ENCODE measurements around the gene SLC12A1.

SLC12A1 gene

GRCh38 chr15:48267766-48268165, 61.7 kb downstream of the SLC12A1 start:
- H3K4me1 Mint-ChIP-seq (ENCODE audit: low read depth) = no peaks in the 10 kb centered on the region
- H3K27me3 Mint-ChIP-seq (ENCODE audit: low read depth) = peaks cover 13% of the 10 kb centered on the region
- H3K9me3 Mint-ChIP-seq = no peaks in the 10 kb centered on the region
- H3K27ac Mint-ChIP-seq = no peak overlapping the region
- H3K36me3 Mint-ChIP-seq (ENCODE audit: low read depth) = no peaks in the 10 kb centered on the region
- H3K4me3 Mint-ChIP-seq = no peak overlapping the region

DNA sequence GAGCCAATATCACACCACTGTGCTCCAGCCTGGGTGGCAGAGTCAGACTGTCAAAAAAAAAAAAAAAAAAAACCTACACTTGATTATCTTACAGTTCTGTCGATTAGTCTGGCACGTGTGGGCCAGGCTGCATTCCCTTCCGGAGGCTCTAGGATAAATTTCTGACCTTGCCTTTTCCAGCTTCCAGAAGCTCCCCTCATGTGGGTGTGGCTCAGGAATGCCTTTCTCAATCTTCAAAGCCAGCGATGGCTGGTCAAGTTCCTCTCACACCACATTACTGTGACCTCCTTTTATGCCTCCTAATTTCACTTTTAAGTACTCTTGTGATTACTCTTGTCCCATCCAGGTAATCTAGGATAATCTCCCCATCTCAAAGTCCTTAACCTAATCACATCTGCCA, 66.9 kb downstream of the SLC12A1 start:
- Mint-ChIP-seq H3K27me3 (ENCODE audit: low read depth) (peaks cover 2% of the 10 kb centered on the region), H3K9me3 (no peaks in the 10 kb centered on the region), H3K36me3 (ENCODE audit: low read depth) (no peaks in the 10 kb centered on the region), H3K27ac (no peak overlapping the region), H3K4me1 (ENCODE audit: low read depth) (no peaks in the 10 kb centered on the region), H3K4me3 (no peak overlapping the region)

DNA sequence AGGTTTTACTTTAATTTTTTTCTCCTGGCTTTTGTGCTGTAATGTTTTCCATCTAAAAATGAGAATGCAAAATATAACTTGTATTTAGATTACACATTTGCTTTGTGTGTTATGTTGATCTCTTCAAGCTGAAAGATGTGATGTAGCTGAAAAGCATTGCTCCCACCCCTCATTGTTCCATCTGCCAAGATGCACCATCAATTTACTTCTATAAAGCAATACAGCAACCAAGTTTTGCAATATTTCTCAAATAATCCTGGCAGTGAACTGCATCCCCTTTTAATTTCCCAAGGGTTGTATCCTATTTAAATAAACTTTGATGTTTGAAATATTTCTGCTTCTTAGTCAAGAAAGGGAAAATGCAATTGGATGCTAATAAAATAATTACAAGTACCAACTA, 72.6 kb downstream of the SLC12A1 start:
- H3K27ac Mint-ChIP-seq = no peak overlapping the region
- peaks cover 5% of the 10 kb centered on the region for H3K27me3 Mint-ChIP-seq (ENCODE audit: low read depth)
- H3K4me1 Mint-ChIP-seq (ENCODE audit: low read depth) = no peaks in the 10 kb centered on the region
- no peak overlapping the region for H3K4me3 Mint-ChIP-seq
- no peaks in the 10 kb centered on the region for H3K36me3 Mint-ChIP-seq (ENCODE audit: low read depth)
- no peaks in the 10 kb centered on the region for H3K9me3 Mint-ChIP-seq

DNA sequence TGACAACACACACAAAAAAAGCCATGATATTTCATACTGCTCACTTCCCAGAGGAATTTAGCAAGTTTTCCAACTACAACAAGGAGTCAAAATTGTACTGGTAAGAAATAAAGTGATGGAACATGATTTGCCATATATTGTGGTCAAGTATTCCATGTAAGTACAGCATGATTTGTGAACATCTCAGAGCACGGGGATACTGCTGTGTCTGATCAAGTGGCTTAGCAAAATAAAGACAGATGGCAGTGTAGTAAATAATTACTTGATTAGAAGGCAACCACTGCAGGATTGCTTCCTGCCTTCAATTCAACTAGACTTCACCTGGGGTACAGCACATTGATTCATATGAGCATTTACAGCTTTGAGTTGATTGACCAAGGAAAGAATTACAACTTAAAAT, 73.5 kb downstream of the SLC12A1 start:
- Mint-ChIP-seq H3K9me3 (no peaks in the 10 kb centered on the region), H3K4me3 (no peak overlapping the region), H3K27ac (no peak overlapping the region), H3K4me1 (ENCODE audit: low read depth) (no peaks in the 10 kb centered on the region), H3K36me3 (ENCODE audit: low read depth) (no peaks in the 10 kb centered on the region), H3K27me3 (ENCODE audit: low read depth) (peaks cover 11% of the 10 kb centered on the region)

GRCh38 chr15:48281674-48282073, 75.6 kb downstream of the SLC12A1 start:
- Mint-ChIP-seq H3K4me1 (ENCODE audit: low read depth) (peaks cover 7% of the 10 kb centered on the region), H3K9me3 (no peaks in the 10 kb centered on the region), H3K4me3 (no peak overlapping the region), H3K27me3 (ENCODE audit: low read depth) (peaks cover 12% of the 10 kb centered on the region), H3K36me3 (ENCODE audit: low read depth) (no peaks in the 10 kb centered on the region), H3K27ac (no peak overlapping the region)

- Mint-ChIP-seq H3K4me3 (no peak overlapping the region), H3K4me1 (ENCODE audit: low read depth) (peaks cover 7% of the 10 kb centered on the region), H3K27ac (no peak overlapping the region), H3K9me3 (no peaks in the 10 kb centered on the region), H3K36me3 (ENCODE audit: low read depth) (no peaks in the 10 kb centered on the region), H3K27me3 (ENCODE audit: low read depth) (peaks cover 12% of the 10 kb centered on the region)
Observed at GRCh38 chr15:48282216-48282615, 76.1 kb downstream of the SLC12A1 start.

GRCh38 chr15:48283396-48284145, 77.5 kb downstream of the SLC12A1 start:
- H3K27ac Mint-ChIP-seq = no peak overlapping the region
- no peaks in the 10 kb centered on the region for H3K9me3 Mint-ChIP-seq
- H3K27me3 Mint-ChIP-seq (ENCODE audit: low read depth) = peaks cover 12% of the 10 kb centered on the region

DNA sequence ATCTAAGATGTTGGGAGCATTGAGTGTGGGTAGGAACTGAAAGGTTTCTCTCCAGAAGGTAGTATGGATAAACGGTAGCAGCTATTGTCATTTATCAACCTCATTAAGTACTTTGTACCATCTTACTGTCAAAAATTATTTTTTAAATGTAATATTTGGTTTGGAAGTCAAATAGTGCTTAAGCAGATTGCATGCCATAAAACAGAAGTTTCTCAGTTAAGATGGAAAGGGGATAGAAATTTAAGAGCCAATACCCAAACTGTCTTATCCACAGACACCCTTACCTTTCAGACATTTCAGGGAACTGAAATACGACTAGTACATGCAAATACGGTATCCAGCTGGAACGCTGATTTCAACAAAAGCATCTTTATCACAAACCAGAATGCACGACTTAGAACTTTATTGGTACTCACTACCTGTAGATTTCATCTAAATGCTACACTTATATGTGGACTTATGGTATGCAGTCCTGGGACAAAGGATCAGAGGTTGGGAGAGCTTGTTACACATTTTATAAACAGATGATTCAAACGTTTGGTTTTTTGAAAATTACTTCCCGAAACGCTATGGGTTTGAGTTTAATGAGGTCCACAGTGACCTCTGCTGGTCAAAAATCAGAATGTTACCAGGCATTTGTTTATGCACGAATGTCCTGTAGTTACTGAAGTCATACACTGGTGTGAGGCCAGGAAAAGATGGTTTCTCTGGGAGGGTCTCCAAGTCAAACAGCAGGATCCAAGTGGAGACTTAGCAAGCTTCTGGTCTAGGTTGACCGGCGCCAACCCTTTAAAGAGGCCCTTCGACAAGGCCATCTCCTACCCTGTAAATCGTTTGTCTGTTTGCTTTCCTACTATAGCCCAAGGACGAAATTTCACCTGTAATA, 79.5 kb downstream of the SLC12A1 start:
- Mint-ChIP-seq H3K4me3 (peak overlapping the region; percentile 61), H3K9me3 (no peaks in the 10 kb centered on the region), H3K36me3 (ENCODE audit: low read depth) (no peaks in the 10 kb centered on the region), H3K4me1 (ENCODE audit: low read depth) (peaks cover 7% of the 10 kb centered on the region), H3K27me3 (ENCODE audit: low read depth) (peaks cover 12% of the 10 kb centered on the region), H3K27ac (no peak overlapping the region)

More at GRCh38 chr15:48283396-48284145, 77.5 kb downstream of the SLC12A1 start:
- H3K4me3 Mint-ChIP-seq = no peak overlapping the region
- peaks cover 7% of the 10 kb centered on the region for H3K4me1 Mint-ChIP-seq (ENCODE audit: low read depth)
- no peaks in the 10 kb centered on the region for H3K36me3 Mint-ChIP-seq (ENCODE audit: low read depth)

- H3K36me3 Mint-ChIP-seq (ENCODE audit: low read depth) = no peaks in the 10 kb centered on the region
- H3K9me3 Mint-ChIP-seq = no peaks in the 10 kb centered on the region
- H3K27ac Mint-ChIP-seq = no peak overlapping the region
- H3K27me3 Mint-ChIP-seq (ENCODE audit: low read depth) = peaks cover under 1% of the 10 kb centered on the region
- peaks cover 7% of the 10 kb centered on the region for H3K4me1 Mint-ChIP-seq (ENCODE audit: low read depth)
- H3K4me3 Mint-ChIP-seq = no peak overlapping the region
Observed at GRCh38 chr15:48289628-48290027, 83.5 kb downstream of the SLC12A1 start.

DNA sequence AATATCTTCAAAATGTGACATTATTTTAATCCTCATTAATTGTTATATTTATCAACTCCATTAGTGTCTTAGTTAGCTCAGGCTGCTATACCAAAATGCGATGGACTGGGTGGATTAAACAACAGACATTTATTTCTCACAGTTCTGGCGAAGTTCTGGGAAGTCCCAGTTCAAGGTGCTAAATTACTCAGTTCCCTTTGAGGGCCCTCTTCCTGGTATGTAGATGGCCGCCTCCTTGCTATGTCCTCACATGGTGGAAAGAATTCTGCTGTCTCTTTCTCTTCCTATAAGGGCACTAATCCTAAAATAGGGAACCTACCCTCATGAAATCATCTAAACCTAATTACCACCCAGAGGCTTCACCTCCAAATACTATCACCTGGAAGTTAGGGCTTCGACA, 86.4 kb downstream of the SLC12A1 start:
- Mint-ChIP-seq H3K36me3 (ENCODE audit: low read depth) (no peaks in the 10 kb centered on the region), H3K4me1 (ENCODE audit: low read depth) (no peaks in the 10 kb centered on the region), H3K27me3 (ENCODE audit: low read depth) (peaks cover 3% of the 10 kb centered on the region), H3K27ac (no peak overlapping the region), H3K4me3 (no peak overlapping the region), H3K9me3 (no peaks in the 10 kb centered on the region)

DNA sequence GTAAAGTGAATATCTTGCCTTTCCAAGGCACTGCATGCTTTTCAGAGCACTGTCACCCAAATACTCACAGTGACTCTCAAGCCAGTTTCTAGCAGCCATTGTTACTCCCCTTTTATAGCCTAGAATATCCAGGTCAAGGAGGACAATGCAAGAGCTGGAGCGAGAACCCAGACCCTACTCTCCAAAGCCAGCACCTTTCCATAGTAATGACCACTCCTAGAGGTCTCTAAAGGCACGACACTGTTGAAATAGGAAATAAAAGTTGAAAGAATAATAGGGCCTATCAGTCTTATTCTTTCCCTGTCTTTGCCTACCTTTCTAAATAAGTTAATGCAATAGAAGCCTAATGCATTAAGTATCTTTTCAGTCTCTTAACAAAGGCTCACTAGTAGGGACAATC, 91.6 kb downstream of the SLC12A1 start:
- Mint-ChIP-seq H3K27me3 (ENCODE audit: low read depth) (peaks cover 3% of the 10 kb centered on the region), H3K27ac (no peak overlapping the region), H3K36me3 (ENCODE audit: low read depth) (no peaks in the 10 kb centered on the region), H3K4me1 (ENCODE audit: low read depth) (no peaks in the 10 kb centered on the region), H3K4me3 (no peak overlapping the region), H3K9me3 (no peaks in the 10 kb centered on the region)

GRCh38 chr15:48298914-48299313, 92.8 kb downstream of the SLC12A1 start:
- H3K27me3 Mint-ChIP-seq (ENCODE audit: low read depth) = peaks cover 3% of the 10 kb centered on the region
- H3K36me3 Mint-ChIP-seq (ENCODE audit: low read depth) = no peaks in the 10 kb centered on the region
- no peak overlapping the region for H3K4me3 Mint-ChIP-seq
- H3K4me1 Mint-ChIP-seq (ENCODE audit: low read depth) = no peaks in the 10 kb centered on the region
- H3K27ac Mint-ChIP-seq = no peak overlapping the region
- H3K9me3 Mint-ChIP-seq = no peaks in the 10 kb centered on the region

- Mint-ChIP-seq H3K9me3 (no peaks in the 10 kb centered on the region), H3K4me1 (ENCODE audit: low read depth) (no peaks in the 10 kb centered on the region), H3K27ac (no peak overlapping the region), H3K36me3 (ENCODE audit: low read depth) (no peaks in the 10 kb centered on the region), H3K4me3 (no peak overlapping the region), H3K27me3 (ENCODE audit: low read depth) (peaks cover 3% of the 10 kb centered on the region)
Observed at GRCh38 chr15:48300038-48300437, 93.9 kb downstream of the SLC12A1 start.

DNA sequence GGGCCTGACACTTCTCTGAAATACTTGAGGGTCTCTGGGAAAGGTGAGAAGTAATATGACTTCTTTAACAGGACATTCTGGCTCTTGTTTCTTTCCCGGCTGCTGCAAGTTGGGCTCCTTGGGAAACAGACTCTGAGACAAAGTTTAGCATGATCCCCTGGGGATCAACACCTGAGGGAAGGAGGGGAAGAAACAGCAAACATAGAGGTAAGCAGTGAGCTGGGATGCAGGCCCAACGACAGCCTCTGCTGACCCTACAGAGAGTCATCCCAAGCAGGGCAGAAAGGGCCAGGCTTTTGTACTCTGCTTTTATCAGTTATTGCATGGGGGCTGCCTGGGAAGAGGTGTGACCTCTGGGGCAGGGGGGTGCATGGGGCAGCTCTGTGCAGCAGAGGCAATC, 98.3 kb downstream of the SLC12A1 start:
- H3K36me3 Mint-ChIP-seq (ENCODE audit: low read depth) = no peaks in the 10 kb centered on the region
- no peaks in the 10 kb centered on the region for H3K4me1 Mint-ChIP-seq (ENCODE audit: low read depth)
- H3K27ac Mint-ChIP-seq = no peak overlapping the region
- H3K27me3 Mint-ChIP-seq (ENCODE audit: low read depth) = peaks cover 9% of the 10 kb centered on the region
- no peaks in the 10 kb centered on the region for H3K9me3 Mint-ChIP-seq
- H3K4me3 Mint-ChIP-seq = no peak overlapping the region

DNA sequence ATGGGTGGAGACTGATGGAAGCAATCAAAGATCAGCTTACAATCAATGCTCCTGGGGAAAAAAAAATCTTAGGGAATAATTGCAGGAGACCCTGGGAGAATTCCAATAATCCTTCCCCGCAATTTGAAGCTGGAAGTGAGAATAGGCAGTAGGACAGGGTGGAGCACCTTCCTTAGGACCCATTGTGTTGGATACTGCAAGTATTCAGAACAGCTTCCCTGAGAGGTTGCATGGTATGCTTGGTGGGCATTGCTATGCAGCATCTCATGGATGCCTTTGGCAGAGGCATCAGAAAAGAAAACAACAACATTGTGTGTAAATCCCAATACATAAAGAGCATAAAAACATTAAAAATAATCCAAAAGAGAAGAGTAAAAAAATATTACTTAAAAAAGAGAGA, 100.5 kb downstream of the SLC12A1 start:
- no peaks in the 10 kb centered on the region for H3K4me1 Mint-ChIP-seq (ENCODE audit: low read depth)
- H3K9me3 Mint-ChIP-seq = no peaks in the 10 kb centered on the region
- no peaks in the 10 kb centered on the region for H3K36me3 Mint-ChIP-seq (ENCODE audit: low read depth)
- peaks cover 9% of the 10 kb centered on the region for H3K27me3 Mint-ChIP-seq (ENCODE audit: low read depth)
- H3K4me3 Mint-ChIP-seq = no peak overlapping the region
- H3K27ac Mint-ChIP-seq = no peak overlapping the region
